A549 (cell line): ENCODE results near the gene UCN. TPM values are rescaled to one million over a fixed set of nuclear protein-coding genes. Genes with fewer than 3 reads are reported as not detected.

ENCODE experiments used
- ATAC-seq, 2 experiments: fragments of 200-7000 bp in 1 of 2; fragments of >200 bp in 1 of 2; cut with Nextera tagmentation in 1 of 2; cut with Tn5 transposase in 1 of 2; 3 replicates each; pipeline versions ENCODE4 v1.8.0 to v1.9.1; 2018 to 2020; ENCODE audit warnings: mild to moderate bottlenecking in 1 of 2, moderate library complexity in 1 of 2
- CTCF ChIA-PET: fragments of 300-600 bp; sonication (Branson Sonifier 250); formaldehyde crosslinking; extraction: SDS; loops from one replicate; lab custom pipeline; 2021; ENCODE audit warnings: antibody characterized with exemption, inconsistent platforms; lab: Yijun Ruan, JAX
- POLR2A ChIA-PET: fragments of 350-600 bp; formaldehyde crosslinking; extraction: SDS; loops from one replicate; lab custom pipeline; 2021; ENCODE audit warnings: antibody characterized with exemption, inconsistent platforms; lab: Yijun Ruan, JAX
- DNase-seq, 2 experiments: peaks; one replicate each; pipeline versions ENCODE4 v3.0.0 to v3.0.0-alpha.2; 2011 to 2016; ENCODE audit warnings: low read depth in 1 of 2, low spot score in 1 of 2
- FAIRE-seq: peaks from 2 replicates; lab custom pipeline; 2011; peaks lifted over from hg19 to GRCh38; lab: Jason Lieb, UNC
- H3K27ac ChIP-seq, 2 experiments: fragments of >200 bp; sonication (Bioruptor Twin); formaldehyde crosslinking; 3 replicates each; pipeline ENCODE4 v1.5.1; 2016 to 2017
- H3K4me1 ChIP-seq: fragments of >200 bp; sonication (Bioruptor Twin); formaldehyde crosslinking; 3 replicates; pipeline ENCODE4 v1.6.1; 2016
- H3K4me2 ChIP-seq: fragments of >200 bp; sonication (Bioruptor Twin); formaldehyde crosslinking; 3 replicates; pipeline ENCODE4 v1.6.1; 2016
- H3K4me3 ChIP-seq: fragments of >200 bp; sonication (Bioruptor Twin); formaldehyde crosslinking; 3 replicates; pipeline ENCODE4 v1.5.1; 2016
- H3K9me3 ChIP-seq: fragments of >200 bp; sonication (Bioruptor Twin); formaldehyde crosslinking; 3 replicates; pipeline ENCODE4 v1.6.1; 2016
- CBX8 ChIP-seq: fragments of 200-600 bp; sonication (generic); IDR thresholded peaks from 2 replicates; pipeline ENCODE4 v1.6.1; 2016
- CHD4 ChIP-seq: fragments of 200-600 bp; sonication (generic); IDR thresholded peaks from 2 replicates; pipeline ENCODE4 v1.6.1; 2016; ENCODE audit warnings: antibody characterized with exemption, mild to moderate bottlenecking, borderline replicate concordance
- CTCF ChIP-seq: fragments of >200 bp; sonication (Bioruptor Twin); formaldehyde crosslinking; IDR thresholded peaks from 3 replicates; pipeline ENCODE4 v1.5.1; 2016
- FOSL2 ChIP-seq, 2 experiments: fragments of 450-650 bp in 1 of 2; fragments of >200 bp in 1 of 2; sonication (Bioruptor Twin) in 1 of 2; formaldehyde crosslinking; IDR thresholded peaks; 2 replicates each; pipeline versions ENCODE4 v1.5.0 to v1.6.1; 2016 to 2020; ENCODE audit warnings: mild to moderate bottlenecking in 1 of 2, moderate library complexity in 1 of 2
- GATA3 ChIP-seq: IDR thresholded peaks from 2 replicates; pipeline ENCODE4 v1.6.1; 2012; ENCODE audit warnings: borderline replicate concordance
- HEYL ChIP-seq: fragments of 250-450 bp; sonication (Bioruptor Pico); IDR thresholded peaks from 2 replicates; pipeline ENCODE4 v1.8.0; 2021; ENCODE audit warnings: mild to moderate bottlenecking, moderate library complexity
- HOXB13 ChIP-seq: fragments of 250-450 bp; sonication (Bioruptor Pico); IDR thresholded peaks from 2 replicates; pipeline ENCODE4 v1.5.0; 2020; ENCODE audit warnings: low read depth, mild to moderate bottlenecking, moderate library complexity
- HOXB5 ChIP-seq: fragments of 250-450 bp; sonication (Bioruptor Pico); IDR thresholded peaks from 2 replicates; pipeline ENCODE4 v1.5.0; 2020; ENCODE audit warnings: mild to moderate bottlenecking, moderate library complexity
- JUNB ChIP-seq: fragments of >200 bp; sonication (Bioruptor Twin); formaldehyde crosslinking; IDR thresholded peaks from 2 replicates; pipeline ENCODE4 v1.6.1; 2016
- KDM1A ChIP-seq: fragments of 200-600 bp; sonication (generic); IDR thresholded peaks from 2 replicates; pipeline ENCODE4 v1.6.1; 2016; ENCODE audit warnings: low read depth, mild to moderate bottlenecking
- KDM5A ChIP-seq: fragments of 200-600 bp; sonication (generic); IDR thresholded peaks from 2 replicates; pipeline ENCODE4 v1.6.1; 2016; ENCODE audit warnings: antibody characterized with exemption, mild to moderate bottlenecking
- MAFK ChIP-seq: fragments of 450-650 bp; IDR thresholded peaks from 2 replicates; pipeline ENCODE4 v1.6.1; 2014; ENCODE audit not compliant: partially characterized antibody
- MAZ ChIP-seq: fragments of 150-350 bp; IDR thresholded peaks from 2 replicates; pipeline ENCODE4 v1.6.1; 2014; ENCODE audit warnings: antibody characterized with exemption, low read depth, low read length, borderline replicate concordance
- NR3C1 ChIP-seq: fragments of >200 bp; sonication (Bioruptor Twin); formaldehyde crosslinking; IDR thresholded peaks from 3 replicates; pipeline ENCODE4 v1.6.1; 2017
- PHF8 ChIP-seq: fragments of 200-600 bp; sonication (generic); IDR thresholded peaks from 2 replicates; pipeline ENCODE4 v1.6.1; 2016; ENCODE audit warnings: low read depth, mild to moderate bottlenecking, antibody characterized with exemption, moderate library complexity, borderline replicate concordance
- POLR2A ChIP-seq: IDR thresholded peaks from 2 replicates; pipeline ENCODE4 v1.6.1; 2012; ENCODE audit warnings: mild to moderate bottlenecking, low read length
- RARB ChIP-seq: fragments of 250-450 bp; sonication (Bioruptor Pico); IDR thresholded peaks from 2 replicates; pipeline ENCODE4 v1.8.0; 2021; ENCODE audit warnings: mild to moderate bottlenecking, moderate library complexity
- RCOR1 ChIP-seq: fragments of 150-350 bp; IDR thresholded peaks from 2 replicates; pipeline ENCODE4 v1.6.1; 2014; ENCODE audit warnings: antibody characterized with exemption, low read length, low read depth
- RNF2 ChIP-seq: fragments of 200-600 bp; sonication (generic); IDR thresholded peaks from 2 replicates; pipeline ENCODE4 v1.6.1; 2016; ENCODE audit warnings: low read depth, mild to moderate bottlenecking, antibody characterized with exemption, moderate library complexity, borderline replicate concordance
- ZFP36 ChIP-seq: fragments of 450-650 bp; IDR thresholded peaks from 2 replicates; pipeline ENCODE4 v1.6.1; 2014; ENCODE audit warnings: borderline replicate concordance; ENCODE audit not compliant: partially characterized antibody
- whole genome bisulfite sequencing: methylation state at CpG from one replicate; pipeline ENCODE4 v1.1.6; 2017; ENCODE audit errors: missing lambda C conversion rate; 5-methylcytosine and 5-hydroxymethylcytosine counted together
- polyA plus RNA-seq, 4 experiments: library from polyadenylated mRNA; depleted of rRNA in 3 of 4; stranded (reverse); fragments of >200 nt; fragmentation: RNase III in 1 of 4; extraction: RNeasy Plus Mini Kit Qiagen cat#74134 plus additional on column Dnase treatment in 1 of 4; gene quantifications; 2 replicates in 3 of 4; 3 replicates in 1 of 4; pipeline ENCODE4 v1.2.3, GENCODE V29; 2011 to 2017
- TF ChIP-seq, protein P1 (sequence below): IDR thresholded peaks from 2 replicates; pipeline ENCODE4 v1.6.1; 2012; ENCODE audit warnings: low read depth, borderline replicate concordance
- TF ChIP-seq, protein P2 (sequence below): fragments of 450-650 bp; IDR thresholded peaks from 2 replicates; pipeline ENCODE4 v1.6.1; 2014; ENCODE audit warnings: antibody characterized with exemption
- TF ChIP-seq, protein P3 (sequence below): IDR thresholded peaks from 2 replicates; pipeline ENCODE4 v1.6.1; 2012
- TF ChIP-seq, protein P4 (sequence below): fragments of >200 bp; sonication (Bioruptor Twin); formaldehyde crosslinking; IDR thresholded peaks from 2 replicates; pipeline ENCODE4 v1.6.1; 2016

The UCN gene
- polyA plus RNA-seq, 2 of the 4 experiments (the other 2 are of a cell fraction) = 0.76 to 1.0 TPM

- TF ChIP-seq, protein P1, sequence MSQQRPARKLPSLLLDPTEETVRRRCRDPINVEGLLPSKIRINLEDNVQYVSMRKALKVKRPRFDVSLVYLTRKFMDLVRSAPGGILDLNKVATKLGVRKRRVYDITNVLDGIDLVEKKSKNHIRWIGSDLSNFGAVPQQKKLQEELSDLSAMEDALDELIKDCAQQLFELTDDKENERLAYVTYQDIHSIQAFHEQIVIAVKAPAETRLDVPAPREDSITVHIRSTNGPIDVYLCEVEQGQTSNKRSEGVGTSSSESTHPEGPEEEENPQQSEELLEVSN = 0 out of 2 replicates have a peak, but pooled peaks have one; percentile 21
- TF ChIP-seq MAFK (no peak), RNF2 (peak; percentile 87), NR3C1 (no peak)
Observed at GRCh38 chr2:27263287-27264252, 44.7 kb downstream of the UCN start (continued).

GRCh38 chr2:27262379-27263286 lies 45.6 kb downstream of the UCN start, which contains the start of gene SLC30A3:
TSS of gene SLC30A3 (minus strand) at chr2:27263047. CDS start at chr2:27262906, 141 bp downstream.
- CTCF ChIA-PET = interaction anchor here (0.7 to 14.1 kb wide), 15 partner anchors 8 to 165 kb away, joined by 3 to 302 read pairs (median 5); partner anchors contain the start of genes DNAJC5G, TRIM54 and UCN
- Histone ChIP-seq H3K4me3 (peak within 1 kb of the TSS; percentile 75), H3K27ac (peak within 1 kb of the TSS; percentile 65 to 82), H3K4me2 (peak within 1 kb of the TSS; percentile 94), H3K9me3 (no peaks in the 10 kb centered on the region), H3K4me1 (peaks cover 21% of the 10 kb centered on the region)
- TF ChIP-seq HOXB13 (CRISPR knock-in tag) (no peak), HEYL (CRISPR knock-in tag) (no peak), JUNB (no peak), CTCF (no peak; the same call in 1 of the 3 replicates), CBX8 (peak; percentile 95), MAZ (no peak), PHF8 (peak; percentile 48; the same call in 1 of the 2 replicates), RARB (CRISPR knock-in tag) (no peak), CHD4 (no peak), ZFP36 (peak; percentile 15), GATA3 (no peak), KDM1A (no peak), KDM5A (no peak), RNF2 (peak; percentile 99), FOSL2 (IDR thresholded peaks at IDR 0.05) (no peak), FOSL2 (CRISPR knock-in tag; IDR thresholded peaks at IDR 0.05) (no peak), HOXB5 (CRISPR knock-in tag) (no peak), MAFK (no peak), RCOR1 (no peak), POLR2A (peak; percentile 30; the same call in 1 of the 2 replicates)
- TF ChIP-seq, protein P2, sequence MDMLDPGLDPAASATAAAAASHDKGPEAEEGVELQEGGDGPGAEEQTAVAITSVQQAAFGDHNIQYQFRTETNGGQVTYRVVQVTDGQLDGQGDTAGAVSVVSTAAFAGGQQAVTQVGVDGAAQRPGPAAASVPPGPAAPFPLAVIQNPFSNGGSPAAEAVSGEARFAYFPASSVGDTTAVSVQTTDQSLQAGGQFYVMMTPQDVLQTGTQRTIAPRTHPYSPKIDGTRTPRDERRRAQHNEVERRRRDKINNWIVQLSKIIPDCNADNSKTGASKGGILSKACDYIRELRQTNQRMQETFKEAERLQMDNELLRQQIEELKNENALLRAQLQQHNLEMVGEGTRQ = no peak
- TF ChIP-seq, protein P3, sequence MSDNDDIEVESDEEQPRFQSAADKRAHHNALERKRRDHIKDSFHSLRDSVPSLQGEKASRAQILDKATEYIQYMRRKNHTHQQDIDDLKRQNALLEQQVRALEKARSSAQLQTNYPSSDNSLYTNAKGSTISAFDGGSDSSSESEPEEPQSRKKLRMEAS = no peak
- TF ChIP-seq, protein P4, sequence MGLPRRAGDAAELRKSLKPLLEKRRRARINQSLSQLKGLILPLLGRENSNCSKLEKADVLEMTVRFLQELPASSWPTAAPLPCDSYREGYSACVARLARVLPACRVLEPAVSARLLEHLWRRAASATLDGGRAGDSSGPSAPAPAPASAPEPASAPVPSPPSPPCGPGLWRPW = no peak
- 1% methylated on average over 36 of the region's 96 CpGs for WGBS
- FAIRE-seq (no peak), DNase-seq (peak; percentile 64 to 94), ATAC-seq (peak; percentile 59 to 81)
- POLR2A ChIA-PET = interaction anchor here (1.1 to 1.4 kb wide), 2 partner anchors 9 to 31 kb away, joined by 4 to 5 read pairs; no protein-coding TSS in a partner anchor
